ENCODE results near the gene UBE2QL1.

DNA sequence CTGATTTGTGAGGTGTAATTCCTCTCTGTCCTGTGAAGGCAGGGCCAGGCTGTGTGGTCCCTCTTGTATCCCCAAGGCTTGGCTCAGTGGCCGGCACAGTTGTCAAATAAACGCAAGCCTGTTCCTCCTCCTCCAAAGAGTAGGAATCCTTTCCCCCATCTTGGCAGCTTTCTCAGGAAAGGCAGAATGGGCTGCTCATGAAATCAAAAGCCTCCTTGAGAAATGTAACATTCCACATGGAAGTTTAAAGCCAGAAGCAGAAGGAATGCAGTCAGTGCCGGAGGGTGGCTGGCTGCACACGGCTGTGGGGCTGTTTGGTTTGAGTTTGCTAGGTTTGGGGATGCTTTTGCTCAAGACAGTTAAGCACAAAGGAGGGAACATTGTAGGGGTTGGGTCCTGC lies 35.8 kb upstream of the UBE2QL1 start:
- TF ChIP-seq CTCF (conservative IDR thresholded peaks at IDR 0.05; ENCODE audit: low read depth, low read length) (no peak), EZH2 (IDR thresholded peaks at IDR 0.05; ENCODE audit: borderline replicate concordance, low read depth, low read length, poor library complexity, severe bottlenecking) (no peak)
